GM12872 (cell line): Measurements from ENCODE around the gene SMIM31.

Source experiments
- TF ChIP-seq, protein P1 (sequence below): IDR thresholded peaks from 3 replicates; pipeline ENCODE4 v1.5.1; 2011; ENCODE audit warnings: low read depth, mild to moderate bottlenecking, low read length, moderate library complexity; ENCODE audit not compliant: insufficient read depth

SMIM31 gene

DNA sequence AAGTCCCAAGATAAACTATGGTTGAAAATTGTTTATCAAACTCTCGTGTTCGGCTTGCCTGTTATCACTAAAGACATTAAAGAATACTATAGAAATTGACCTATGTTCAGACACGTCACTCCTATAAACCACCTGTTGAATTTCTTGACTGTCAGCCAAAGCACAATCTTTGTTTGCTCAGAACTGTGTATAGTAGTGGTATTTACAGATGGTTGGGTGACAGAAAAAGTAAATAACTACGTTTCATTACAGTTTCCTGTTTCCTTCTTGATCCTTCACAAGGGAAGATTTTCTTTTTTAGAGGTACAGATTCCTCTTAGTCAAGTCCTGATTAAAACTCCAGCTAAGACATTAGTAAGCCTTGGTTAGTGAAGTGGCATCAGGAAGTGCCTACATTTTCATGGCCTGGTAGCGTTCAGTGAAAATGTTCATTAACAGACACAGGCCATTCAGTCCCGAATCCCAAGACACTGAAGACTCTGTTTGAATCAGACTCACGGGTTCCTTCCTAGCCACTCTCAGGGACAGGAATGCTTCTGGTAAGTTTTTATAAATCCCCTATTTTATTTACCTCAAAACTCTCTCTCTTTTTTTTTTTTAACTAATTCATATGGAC, at the start of gene SMIM31:
Gene SMIM31 (plus strand): TSS at position 259 of the 616 bp plus-strand sequence. CDS start 16,313 bp downstream, outside the sequence.
- TF ChIP-seq, protein P1, sequence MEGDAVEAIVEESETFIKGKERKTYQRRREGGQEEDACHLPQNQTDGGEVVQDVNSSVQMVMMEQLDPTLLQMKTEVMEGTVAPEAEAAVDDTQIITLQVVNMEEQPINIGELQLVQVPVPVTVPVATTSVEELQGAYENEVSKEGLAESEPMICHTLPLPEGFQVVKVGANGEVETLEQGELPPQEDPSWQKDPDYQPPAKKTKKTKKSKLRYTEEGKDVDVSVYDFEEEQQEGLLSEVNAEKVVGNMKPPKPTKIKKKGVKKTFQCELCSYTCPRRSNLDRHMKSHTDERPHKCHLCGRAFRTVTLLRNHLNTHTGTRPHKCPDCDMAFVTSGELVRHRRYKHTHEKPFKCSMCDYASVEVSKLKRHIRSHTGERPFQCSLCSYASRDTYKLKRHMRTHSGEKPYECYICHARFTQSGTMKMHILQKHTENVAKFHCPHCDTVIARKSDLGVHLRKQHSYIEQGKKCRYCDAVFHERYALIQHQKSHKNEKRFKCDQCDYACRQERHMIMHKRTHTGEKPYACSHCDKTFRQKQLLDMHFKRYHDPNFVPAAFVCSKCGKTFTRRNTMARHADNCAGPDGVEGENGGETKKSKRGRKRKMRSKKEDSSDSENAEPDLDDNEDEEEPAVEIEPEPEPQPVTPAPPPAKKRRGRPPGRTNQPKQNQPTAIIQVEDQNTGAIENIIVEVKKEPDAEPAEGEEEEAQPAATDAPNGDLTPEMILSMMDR = no peak

DNA sequence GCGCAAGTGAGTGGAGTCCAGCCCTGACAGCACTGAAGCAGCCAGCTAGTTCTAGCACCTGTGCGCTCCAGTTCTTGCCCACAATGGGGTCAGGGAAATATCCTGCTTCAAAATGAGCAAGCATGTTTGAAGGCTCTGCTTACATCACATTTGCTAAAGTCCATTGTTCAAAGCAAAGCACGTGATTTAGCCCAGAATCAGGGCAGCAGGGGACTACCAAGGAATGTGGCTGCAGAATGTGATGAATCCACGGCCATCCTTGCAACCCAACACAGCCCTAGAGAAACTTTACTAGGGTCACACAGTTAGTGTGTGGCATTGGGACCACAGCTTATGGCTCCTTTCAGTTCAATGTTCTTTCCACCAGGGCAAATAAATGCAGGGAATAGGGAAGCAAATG, 47.3 kb upstream of the SMIM31 start:
- TF ChIP-seq, protein P1 = no peak

DNA sequence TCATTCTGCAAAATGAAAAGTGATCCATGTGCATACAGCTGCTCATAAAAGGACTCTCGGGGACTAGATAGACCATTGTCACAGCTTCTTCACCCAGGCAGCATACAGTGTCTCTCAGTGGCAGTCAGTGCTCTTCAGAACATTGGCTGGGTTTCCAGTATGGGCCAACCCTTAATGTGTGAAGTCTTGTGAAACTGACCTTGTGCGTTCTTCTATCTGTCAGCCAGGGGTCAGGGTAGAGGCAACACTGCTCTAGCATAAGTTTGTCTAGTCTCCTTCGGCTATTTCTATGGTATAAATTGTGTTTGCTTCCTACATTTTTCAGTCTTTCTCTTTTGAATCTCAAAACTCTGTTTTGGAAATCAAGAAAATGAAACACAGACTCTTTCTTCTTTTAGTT, 37.0 kb upstream of the SMIM31 start:
- TF ChIP-seq, protein P1 = peak; percentile 46; the same call in 2 of the 3 replicates

DNA sequence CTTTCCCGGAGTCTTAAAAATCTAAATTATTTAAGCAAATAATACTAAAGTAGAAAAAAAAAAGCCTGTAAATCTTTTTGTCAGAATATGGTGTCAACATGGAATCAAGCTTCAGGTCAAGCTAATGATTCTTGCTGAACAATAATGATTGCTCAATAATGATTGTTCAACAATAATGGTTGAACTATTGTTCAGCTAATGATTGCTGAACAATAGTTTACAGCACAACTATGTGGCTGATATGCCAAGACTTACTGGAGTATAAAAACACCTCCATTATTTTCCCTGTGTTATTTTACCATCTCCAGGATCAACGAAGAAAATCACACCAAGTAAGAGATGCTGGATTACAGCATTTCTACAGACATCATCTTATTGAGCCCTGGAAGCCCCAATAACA, 35.1 kb upstream of the SMIM31 start:
- TF ChIP-seq, protein P1 = no peak

- TF ChIP-seq, protein P1 = no peak
Measured at GRCh38 chr4:164725066-164725465, 28.9 kb upstream of the SMIM31 start.

GRCh38 chr4:164730705-164731393, 23.1 kb upstream of the SMIM31 start:
- TF ChIP-seq, protein P1 = no peak

DNA sequence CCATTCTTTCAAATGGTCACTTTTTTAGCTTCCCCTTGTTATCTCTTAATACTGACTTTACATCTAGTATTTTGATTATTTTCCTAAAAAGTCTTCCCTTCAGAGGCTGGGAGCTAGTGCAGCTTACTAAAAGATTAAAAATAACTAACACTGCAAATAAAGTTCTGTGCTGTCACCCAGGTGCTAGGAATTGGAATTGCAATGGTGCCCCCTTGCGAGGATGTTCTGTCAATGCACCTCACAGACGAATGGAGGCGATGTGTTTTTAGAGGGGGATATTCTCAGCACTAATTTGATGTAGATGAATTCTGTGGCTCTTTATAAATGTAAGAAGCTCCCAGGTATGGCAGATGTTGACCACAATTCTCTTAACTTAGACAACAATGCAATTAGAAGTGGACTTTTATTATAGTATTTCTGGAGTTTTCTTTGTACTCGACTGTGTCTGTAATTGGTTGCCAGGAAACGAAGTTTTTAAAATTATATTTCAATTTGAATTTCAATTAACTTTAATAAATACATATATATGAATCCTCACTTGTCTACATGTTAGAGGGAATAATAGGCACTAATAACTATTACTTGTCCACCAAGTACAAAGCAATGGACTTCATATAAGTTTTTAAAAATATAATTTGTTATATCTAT, 22.0 kb upstream of the SMIM31 start:
- TF ChIP-seq, protein P1 = peak; percentile 83
